ENCODE results near the gene HDAC9.

- no peak for TF ChIP-seq CTCF (IDR thresholded peaks at IDR 0.05)
- no peak for TF ChIP-seq POLR2A (IDR thresholded peaks at IDR 0.05)
Observed at GRCh38 chr7:18680576-18680975, 185.0 kb downstream of the HDAC9 start.
